Measurements from ENCODE around the gene CLDND1.

- TF ChIP-seq, protein P1, sequence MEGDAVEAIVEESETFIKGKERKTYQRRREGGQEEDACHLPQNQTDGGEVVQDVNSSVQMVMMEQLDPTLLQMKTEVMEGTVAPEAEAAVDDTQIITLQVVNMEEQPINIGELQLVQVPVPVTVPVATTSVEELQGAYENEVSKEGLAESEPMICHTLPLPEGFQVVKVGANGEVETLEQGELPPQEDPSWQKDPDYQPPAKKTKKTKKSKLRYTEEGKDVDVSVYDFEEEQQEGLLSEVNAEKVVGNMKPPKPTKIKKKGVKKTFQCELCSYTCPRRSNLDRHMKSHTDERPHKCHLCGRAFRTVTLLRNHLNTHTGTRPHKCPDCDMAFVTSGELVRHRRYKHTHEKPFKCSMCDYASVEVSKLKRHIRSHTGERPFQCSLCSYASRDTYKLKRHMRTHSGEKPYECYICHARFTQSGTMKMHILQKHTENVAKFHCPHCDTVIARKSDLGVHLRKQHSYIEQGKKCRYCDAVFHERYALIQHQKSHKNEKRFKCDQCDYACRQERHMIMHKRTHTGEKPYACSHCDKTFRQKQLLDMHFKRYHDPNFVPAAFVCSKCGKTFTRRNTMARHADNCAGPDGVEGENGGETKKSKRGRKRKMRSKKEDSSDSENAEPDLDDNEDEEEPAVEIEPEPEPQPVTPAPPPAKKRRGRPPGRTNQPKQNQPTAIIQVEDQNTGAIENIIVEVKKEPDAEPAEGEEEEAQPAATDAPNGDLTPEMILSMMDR (IDR thresholded peaks at IDR 0.05) = no peak
- no peak for TF ChIP-seq POLR2A (IDR thresholded peaks at IDR 0.05; ENCODE audit: low read depth)
- no peak for TF ChIP-seq POLR2AphosphoS5 (IDR thresholded peaks at IDR 0.05)
These were observed 7.8 kb downstream of the CLDND1 start for GRCh38 chr3:98514948-98515347.
